HCT116 (cell line): Measurements from ENCODE around the gene TP53AIP1. TPM values are rescaled to one million over a fixed set of nuclear protein-coding genes. Genes with fewer than 3 reads are reported as not detected.
A peak's percentile ranks its signal among the peaks of the same experiment; 100 is the strongest.

ENCODE experiments used
- ATAC-seq: fragments of 200-7000 bp; cut with Tn5 transposase; 2 replicates; pipeline ENCODE4 v1.9.1; 2020; ENCODE audit warnings: mild to moderate bottlenecking, moderate library complexity
- BruUV-seq: library from RNA; stranded (reverse); fragments of 400-500 nt; replicated peaks from 2 replicates; lab custom pipeline; 2021; lab: Mats Ljungman, UMichigan
- CTCF ChIA-PET: fragments of 300-600 bp; sonication (Branson Sonifier 250); formaldehyde crosslinking; loops from one replicate; lab custom pipeline; 2021; ENCODE audit warnings: antibody characterized with exemption; lab: Charles Lee
- POLR2A ChIA-PET: fragments of 300-600, 350-600 bp; sonication (Branson Sonifier 250); formaldehyde crosslinking; loops from one replicate; lab custom pipeline; 2021; ENCODE audit warnings: antibody characterized with exemption; lab: Charles Lee
- RAD21 ChIA-PET, 2 experiments: fragments of 300-600 bp; sonication (Branson Sonifier 250); formaldehyde crosslinking; loops; one replicate each; lab custom pipeline; 2023; ENCODE audit warnings: low total read pairs in 2 of 2; ENCODE audit not compliant: uncharacterized antibody in 2 of 2, unreplicated experiment in 2 of 2, low non-redundant PET in 1 of 2; lab: Charles Lee
- DNase-seq: peaks from one replicate; pipeline ENCODE4 v3.0.0-alpha.2; 2010; ENCODE audit warnings: low read depth, low spot score
- H2AFZ ChIP-seq: fragments of 200-600 bp; shearing (Covaris generic), sonication (generic); 2 replicates; pipeline ENCODE4 v1.6.1; 2017; ENCODE audit warnings: low read depth, mixed run types, mixed read lengths, antibody characterized with exemption, low read length; ENCODE audit not compliant: poor library complexity, severe bottlenecking
- H3K27ac ChIP-seq: 2 replicates; pipeline ENCODE4 v1.5.1; 2012; ENCODE audit warnings: low read depth, low read length
- H3K27me3 ChIP-seq: fragments of 200-600 bp; sonication (generic); 2 replicates; pipeline ENCODE4 v1.6.1; 2016; ENCODE audit warnings: mixed run types, low read length, mixed read lengths; ENCODE audit not compliant: insufficient read depth
- H3K36me3 ChIP-seq, 2 experiments: fragments of 200-500 bp in 1 of 2; fragments of 200-600 bp in 1 of 2; sonication (Bioruptor generic) in 1 of 2; sonication (generic) in 1 of 2; 2 replicates each; pipeline versions ENCODE4 v1.5.1 to v1.6.1; 2014 to 2016; ENCODE audit warnings: low read length in 2 of 2, inconsistent platforms in 1 of 2, mixed read lengths in 1 of 2, mixed run types in 1 of 2; ENCODE audit not compliant: insufficient read depth in 2 of 2, control insufficient read depth in 1 of 2
- H3K4me1 ChIP-seq, 2 experiments: fragments of 200-600 bp in 1 of 2; sonication (generic) in 1 of 2; 2 replicates each; pipeline versions ENCODE4 v1.5.1 to v1.6.1; 2012 to 2017; ENCODE audit warnings: low read length in 2 of 2, inconsistent platforms in 1 of 2, mild to moderate bottlenecking in 1 of 2, mixed read lengths in 1 of 2, mixed run types in 1 of 2, moderate library complexity in 1 of 2; ENCODE audit not compliant: insufficient read depth in 2 of 2, control insufficient read depth in 1 of 2
- H3K4me2 ChIP-seq: fragments of 200-600 bp; sonication (generic); 2 replicates; pipeline ENCODE4 v1.6.1; 2017; ENCODE audit warnings: mixed run types, low read length, mixed read lengths
- H3K4me3 ChIP-seq, 2 experiments: fragments of 200-600 bp in 1 of 2; sonication (generic) in 1 of 2; replicated peaks in 1 of 2; 2 replicates each; pipeline ENCODE4 v1.5.1; 2011 to 2016; ENCODE audit warnings: low read length in 2 of 2, control low read depth in 1 of 2, low read depth in 1 of 2, mild to moderate bottlenecking in 1 of 2, mixed read lengths in 1 of 2, mixed run types in 1 of 2
- H3K79me2 ChIP-seq: fragments of 200-600 bp; sonication (generic); 2 replicates; pipeline ENCODE4 v1.6.1; 2017; ENCODE audit warnings: mild to moderate bottlenecking, mixed run types, low read length, moderate library complexity, mixed read lengths; ENCODE audit not compliant: insufficient read depth
- H3K9ac ChIP-seq: fragments of 200-600 bp; sonication (generic); 2 replicates; pipeline ENCODE4 v1.6.1; 2016; ENCODE audit warnings: low read length, mixed read lengths
- H3K9me2 ChIP-seq: fragments of 200-600 bp; sonication (generic), shearing (Covaris generic); 2 replicates; pipeline ENCODE4 v1.6.1; 2017; ENCODE audit warnings: mixed run types, mild to moderate bottlenecking, moderate library complexity; ENCODE audit not compliant: insufficient read depth
- H3K9me3 ChIP-seq, 2 experiments: fragments of 200-500 bp in 1 of 2; fragments of 200-600 bp in 1 of 2; sonication (Bioruptor generic) in 1 of 2; sonication (generic) in 1 of 2; 2 replicates each; pipeline ENCODE4 v1.6.1; 2014 to 2017; ENCODE audit warnings: low read length in 2 of 2, mixed read lengths in 2 of 2, inconsistent platforms in 1 of 2, low read depth in 1 of 2, mild to moderate bottlenecking in 1 of 2, mixed run types in 1 of 2, moderate library complexity in 1 of 2; ENCODE audit not compliant: control insufficient read depth in 1 of 2, insufficient read depth in 1 of 2
- H4K20me1 ChIP-seq: fragments of 200-600 bp; sonication (generic), shearing (Covaris generic); 2 replicates; pipeline ENCODE4 v1.6.1; 2017; ENCODE audit warnings: mixed run types, mild to moderate bottlenecking, moderate library complexity; ENCODE audit not compliant: insufficient read depth
- CBX3 ChIP-seq: IDR thresholded peaks from 2 replicates; pipeline ENCODE4 v1.6.1; 2012; ENCODE audit warnings: low read depth
- CEBPB ChIP-seq: IDR thresholded peaks from 2 replicates; pipeline ENCODE4 v1.6.1; 2012; ENCODE audit warnings: low read depth
- EGR1 ChIP-seq: IDR thresholded peaks from 2 replicates; pipeline ENCODE4 v1.6.1; 2012; ENCODE audit warnings: low read depth
- ELF1 ChIP-seq: IDR thresholded peaks from 2 replicates; pipeline ENCODE4 v1.6.1; 2012; ENCODE audit warnings: low read depth, borderline replicate concordance
- FOSL1 ChIP-seq: IDR thresholded peaks from 2 replicates; pipeline ENCODE4 v1.6.1; 2012; ENCODE audit warnings: low read depth
- JUND ChIP-seq: IDR thresholded peaks from 2 replicates; pipeline ENCODE4 v1.6.1; 2012
- POLR2AphosphoS5 ChIP-seq: IDR thresholded peaks from 2 replicates; pipeline ENCODE4 v1.6.1; 2011; ENCODE audit warnings: mild to moderate bottlenecking, low read depth, low read length, moderate library complexity
- SP1 ChIP-seq: IDR thresholded peaks from 2 replicates; pipeline ENCODE4 v1.6.1; 2012; ENCODE audit warnings: low read depth
- SRF ChIP-seq: IDR thresholded peaks from 2 replicates; pipeline ENCODE4 v1.6.1; 2012; ENCODE audit warnings: low read depth
- TCF7L2 ChIP-seq: IDR thresholded peaks from 2 replicates; pipeline ENCODE4 v1.7.0; 2011; ENCODE audit warnings: borderline replicate concordance, inconsistent platforms; ENCODE audit not compliant: insufficient read depth, insufficient read length; ENCODE audit errors: extremely low read depth
- ZFX ChIP-seq: fragments of 450-650 bp; IDR thresholded peaks from 2 replicates; pipeline ENCODE4 v1.6.1; 2017
- ZNF274 ChIP-seq: fragments of 200-500 bp; sonication (Bioruptor generic); IDR thresholded peaks from 2 replicates; pipeline ENCODE4 v1.6.1; 2014; ENCODE audit warnings: mild to moderate bottlenecking, low read depth, low read length, inconsistent platforms
- intact Hi-C: fragments of 100-400 bp; cut with micrococcal nuclease; formaldehyde crosslinking; loops from 2 replicates; pipeline ENCODE4 v1.10.0; 2022
- total RNA-seq: library from RNA; stranded (reverse); gene quantifications from one replicate; pipeline ENCODE4 v1.2.1, GENCODE V29; 2021; ENCODE audit not compliant: unreplicated experiment
- TF ChIP-seq, protein P1 (sequence below): IDR thresholded peaks from 2 replicates; pipeline ENCODE4 v1.6.1; 2012; ENCODE audit warnings: low read depth
- TF ChIP-seq, protein P2 (sequence below): IDR thresholded peaks from 2 replicates; pipeline ENCODE4 v1.6.1; 2012
- TF ChIP-seq, protein P3 (sequence below): IDR thresholded peaks from 2 replicates; pipeline ENCODE4 v1.6.1; 2012

Gene TP53AIP1
- total RNA-seq, 1 experiment from 2014 or later: 0.15 TPM

DNA sequence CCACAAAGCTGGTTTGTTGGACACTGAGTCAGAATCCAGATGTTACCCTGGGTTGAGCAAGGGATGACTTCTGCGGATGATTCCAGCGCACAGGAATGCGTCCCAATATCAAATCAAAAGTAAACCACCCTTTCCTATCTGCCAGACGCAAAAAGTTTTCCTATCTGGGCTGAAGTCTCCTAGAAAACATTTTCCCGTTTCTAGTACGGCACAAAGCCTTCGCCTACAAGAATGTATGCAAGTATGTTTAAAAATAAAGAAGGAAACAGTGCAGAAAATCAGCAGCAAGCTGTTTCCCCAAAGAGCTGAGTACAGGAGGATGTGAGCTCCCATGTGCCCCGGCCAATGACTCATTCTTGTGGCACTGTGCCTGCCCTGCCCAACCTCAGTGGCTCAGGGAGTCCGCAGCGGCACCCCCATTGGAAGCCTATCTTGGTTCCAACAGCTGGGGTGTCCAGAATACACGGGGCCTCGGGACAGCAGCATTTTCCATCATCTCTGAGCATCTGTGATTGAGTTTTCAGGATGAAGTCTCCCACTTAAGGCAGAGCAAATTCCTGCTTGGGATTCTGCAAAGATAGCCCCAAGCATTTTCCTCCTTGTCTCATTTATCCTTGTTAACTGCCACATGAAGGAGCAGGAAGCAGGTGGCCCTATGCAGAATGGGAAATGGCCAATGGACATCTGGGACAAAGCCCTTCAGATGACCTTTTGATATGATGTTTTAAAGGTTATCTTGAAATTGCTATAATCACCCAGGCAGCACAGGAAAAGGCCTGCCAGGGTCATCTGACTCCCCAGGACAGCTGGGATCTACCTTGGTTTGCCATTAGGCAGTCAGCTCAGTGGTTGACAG, 34.1 kb downstream of the TP53AIP1 start (continued):
- TF ChIP-seq, protein P1, sequence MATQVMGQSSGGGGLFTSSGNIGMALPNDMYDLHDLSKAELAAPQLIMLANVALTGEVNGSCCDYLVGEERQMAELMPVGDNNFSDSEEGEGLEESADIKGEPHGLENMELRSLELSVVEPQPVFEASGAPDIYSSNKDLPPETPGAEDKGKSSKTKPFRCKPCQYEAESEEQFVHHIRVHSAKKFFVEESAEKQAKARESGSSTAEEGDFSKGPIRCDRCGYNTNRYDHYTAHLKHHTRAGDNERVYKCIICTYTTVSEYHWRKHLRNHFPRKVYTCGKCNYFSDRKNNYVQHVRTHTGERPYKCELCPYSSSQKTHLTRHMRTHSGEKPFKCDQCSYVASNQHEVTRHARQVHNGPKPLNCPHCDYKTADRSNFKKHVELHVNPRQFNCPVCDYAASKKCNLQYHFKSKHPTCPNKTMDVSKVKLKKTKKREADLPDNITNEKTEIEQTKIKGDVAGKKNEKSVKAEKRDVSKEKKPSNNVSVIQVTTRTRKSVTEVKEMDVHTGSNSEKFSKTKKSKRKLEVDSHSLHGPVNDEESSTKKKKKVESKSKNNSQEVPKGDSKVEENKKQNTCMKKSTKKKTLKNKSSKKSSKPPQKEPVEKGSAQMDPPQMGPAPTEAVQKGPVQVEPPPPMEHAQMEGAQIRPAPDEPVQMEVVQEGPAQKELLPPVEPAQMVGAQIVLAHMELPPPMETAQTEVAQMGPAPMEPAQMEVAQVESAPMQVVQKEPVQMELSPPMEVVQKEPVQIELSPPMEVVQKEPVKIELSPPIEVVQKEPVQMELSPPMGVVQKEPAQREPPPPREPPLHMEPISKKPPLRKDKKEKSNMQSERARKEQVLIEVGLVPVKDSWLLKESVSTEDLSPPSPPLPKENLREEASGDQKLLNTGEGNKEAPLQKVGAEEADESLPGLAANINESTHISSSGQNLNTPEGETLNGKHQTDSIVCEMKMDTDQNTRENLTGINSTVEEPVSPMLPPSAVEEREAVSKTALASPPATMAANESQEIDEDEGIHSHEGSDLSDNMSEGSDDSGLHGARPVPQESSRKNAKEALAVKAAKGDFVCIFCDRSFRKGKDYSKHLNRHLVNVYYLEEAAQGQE: no peak
- TF ChIP-seq CEBPB (peak; percentile 88), FOSL1 (peak; percentile 86)
- TF ChIP-seq, all 23 proteins: peak for 7

DNA sequence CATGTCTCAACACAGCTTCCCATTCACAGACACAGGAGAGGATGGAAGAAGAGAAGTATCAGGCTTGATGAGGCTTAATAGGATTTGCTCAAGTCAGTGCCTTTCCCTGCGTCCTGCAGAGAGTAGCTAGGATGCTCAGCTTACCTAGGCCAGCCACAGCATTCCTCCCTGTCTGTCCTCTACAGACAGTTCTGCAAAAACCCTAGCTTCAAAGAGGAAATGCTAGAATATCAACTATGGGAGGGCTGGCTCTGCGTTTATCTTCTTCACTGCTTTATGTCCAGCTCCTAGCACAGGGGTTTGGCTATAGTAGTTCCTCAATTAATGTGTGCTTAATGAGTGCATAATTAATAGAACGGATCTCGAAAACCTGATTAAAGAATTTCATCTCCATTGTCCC, 35.1 kb downstream of the TP53AIP1 start:
- no peaks in the 10 kb centered on the region for H3K79me2 ChIP-seq
- intact Hi-C loops: loop anchor here (2.0 kb wide), 1 partner anchor 23 kb away; no protein-coding TSS in a partner anchor
- peak overlapping the region; percentile 73 for H3K4me2 ChIP-seq
- H3K9me2 ChIP-seq: no peaks in the 10 kb centered on the region
- H3K27ac ChIP-seq: no peak overlapping the region
- RAD21 ChIA-PET: no interaction called here
- no peaks in the 10 kb centered on the region for H3K9me3 ChIP-seq
- ATAC-seq (no peak), DNase-seq (no peak)
- H3K36me3 ChIP-seq: no peaks in the 10 kb centered on the region
- peaks cover 23 to 42% of the 10 kb centered on the region in 2 experiments for H3K4me1 ChIP-seq
- H4K20me1 ChIP-seq: no peaks in the 10 kb centered on the region
- no peak overlapping the region for H2AFZ ChIP-seq
- POLR2A ChIA-PET: interaction anchor here (2.1 kb wide), 1 partner anchor 15 kb away, joined by 7 read pairs; no protein-coding TSS in a partner anchor
- BruUV-seq: no TSS peak
- H3K9ac ChIP-seq: no peak overlapping the region
- CTCF ChIA-PET: interaction anchor here (0.8 to 6.5 kb wide), 6 partner anchors 15 to 49 kb away, joined by 3 to 55 read pairs (median 6); partner anchors contain the start of gene KCNJ5
- H3K27me3 ChIP-seq: no peaks in the 10 kb centered on the region
- no peak overlapping the region for H3K4me3 ChIP-seq
- no peak for TF ChIP-seq CBX3
- TF ChIP-seq, protein P2, sequence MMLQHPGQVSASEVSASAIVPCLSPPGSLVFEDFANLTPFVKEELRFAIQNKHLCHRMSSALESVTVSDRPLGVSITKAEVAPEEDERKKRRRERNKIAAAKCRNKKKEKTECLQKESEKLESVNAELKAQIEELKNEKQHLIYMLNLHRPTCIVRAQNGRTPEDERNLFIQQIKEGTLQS: no peak
- TF ChIP-seq CEBPB: no peak
- TF ChIP-seq, protein P3, sequence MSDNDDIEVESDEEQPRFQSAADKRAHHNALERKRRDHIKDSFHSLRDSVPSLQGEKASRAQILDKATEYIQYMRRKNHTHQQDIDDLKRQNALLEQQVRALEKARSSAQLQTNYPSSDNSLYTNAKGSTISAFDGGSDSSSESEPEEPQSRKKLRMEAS: no peak
- no peak for TF ChIP-seq POLR2AphosphoS5
- no peak for TF ChIP-seq JUND
- no peak for TF ChIP-seq FOSL1
- TF ChIP-seq, protein P1: no peak
- TF ChIP-seq TCF7L2: no peak
- TF ChIP-seq SRF: no peak
- no peak for TF ChIP-seq ELF1
- no peak for TF ChIP-seq EGR1
- TF ChIP-seq SP1: no peak
- TF ChIP-seq ZNF274: no peak
- no peak for TF ChIP-seq ZFX
